ENCODE measurements around the gene IQCF6. TPM values are rescaled to one million over a fixed set of nuclear protein-coding genes. Genes with fewer than 3 reads are reported as not detected.
"Not testable (repeated sequence)": the region's sequence is repeated elsewhere in the genome, so short reads cannot be mapped to it uniquely, and the experiment has no call there.

Gene IQCF6
- total RNA-seq, 2 donors from 2014 or later: not detected

DNA sequence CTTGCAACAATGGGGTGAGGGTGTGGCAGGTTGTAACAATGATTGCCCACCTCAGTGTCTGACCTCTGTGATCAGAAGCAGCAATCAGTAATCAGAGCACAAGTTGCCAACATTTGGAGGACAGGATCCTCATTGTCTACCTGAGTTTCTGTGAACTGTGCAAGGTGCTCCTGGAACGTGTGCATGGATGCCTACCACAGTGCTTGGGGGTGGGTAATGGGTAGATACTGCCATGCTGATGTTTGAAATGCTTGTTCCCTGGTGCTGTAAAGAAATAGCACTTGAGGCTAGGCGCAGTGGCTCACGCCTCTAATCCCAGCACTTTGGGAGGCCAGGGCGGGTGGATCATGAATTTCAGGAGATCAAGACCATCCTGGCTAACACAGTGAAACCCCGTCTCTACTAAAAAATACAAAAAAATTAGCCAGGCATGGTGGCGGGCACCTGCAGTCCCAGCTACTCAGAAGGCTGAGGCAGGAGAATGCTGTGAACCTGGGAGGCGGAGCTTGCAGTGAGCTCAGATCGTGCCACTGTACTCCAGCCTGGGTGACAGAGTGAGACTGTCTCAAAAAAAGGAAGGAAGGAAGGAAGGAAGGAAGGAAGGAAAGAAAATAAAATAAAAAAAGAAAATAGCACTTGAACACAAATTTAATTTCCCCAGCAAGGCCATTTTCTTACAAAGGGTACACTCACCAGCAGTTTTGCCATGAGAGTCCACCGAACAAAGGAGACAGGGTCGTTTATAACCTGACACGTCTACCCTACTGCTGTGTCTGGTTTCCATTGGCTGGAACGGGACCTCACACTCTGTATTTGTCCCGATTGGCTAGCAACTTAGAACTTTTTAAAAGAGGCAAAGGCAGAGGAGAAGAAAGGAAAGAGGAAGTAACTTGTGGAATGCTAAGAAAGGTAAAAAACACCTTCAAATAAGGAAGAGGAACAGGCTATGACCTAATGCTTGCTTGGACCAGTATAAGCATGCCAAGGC, 25.0 kb downstream of the IQCF6 start:
- H3K4me1 ChIP-seq (replicated peaks); H3K27me3 ChIP-seq (replicated peaks; ENCODE audit: insufficient read depth); intact Hi-C loops (cut with DNase I); H3K36me3 ChIP-seq; H3K9me3 ChIP-seq; DNase-seq (ENCODE audit: low spot score): not testable (repeated sequence)
- Histone ChIP-seq H3K4me3 (peak overlapping the region in 1 of 2 donors; percentile 12), H3K27ac (peak overlapping the region in 1 of 2 donors; percentile 42)
- WGBS: 56% methylated on average over 13 of the region's 13 CpGs
- peak; percentile 13 for TF ChIP-seq POLR2AphosphoS5 (IDR thresholded peaks at IDR 0.05)

GRCh38 chr3:51751287-51751686, 27.8 kb downstream of the IQCF6 start:
- TF ChIP-seq POLR2AphosphoS5 (IDR thresholded peaks at IDR 0.05): no peak
- no peak for TF ChIP-seq POLR2A (IDR thresholded peaks at IDR 0.05)
- TF ChIP-seq CTCF (IDR thresholded peaks at IDR 0.05): no peak
- WGBS: 90% methylated on average over 2 of the region's 2 CpGs
- intact Hi-C loops (cut with DNase I): no loop called here
- Histone ChIP-seq H3K27me3 (replicated peaks; ENCODE audit: insufficient read depth) (no peaks in the 10 kb centered on the region), H3K4me1 (replicated peaks) (no peaks in the 10 kb centered on the region), H3K9me3 (no peaks in the 10 kb centered on the region), H3K36me3 (no peaks in the 10 kb centered on the region), H3K27ac (no peak overlapping the region), H3K4me3 (no peak overlapping the region)
- DNase-seq (ENCODE audit: low spot score): no peak

- DNase-seq (ENCODE audit: low spot score): no peak
- TF ChIP-seq CTCF (IDR thresholded peaks at IDR 0.05) (no peak), POLR2A (IDR thresholded peaks at IDR 0.05) (no peak), POLR2AphosphoS5 (IDR thresholded peaks at IDR 0.05) (no peak)
- Histone ChIP-seq H3K9me3 (no peaks in the 10 kb centered on the region), H3K27me3 (replicated peaks; ENCODE audit: insufficient read depth) (no peaks in the 10 kb centered on the region), H3K36me3 (no peaks in the 10 kb centered on the region), H3K4me3 (no peak overlapping the region), H3K27ac (no peak overlapping the region), H3K4me1 (replicated peaks) (no peaks in the 10 kb centered on the region)
- intact Hi-C loops (cut with DNase I): no loop called here
- WGBS: 100% methylated on average over 1 of the region's 1 CpG
Observed at GRCh38 chr3:51750878-51751277, 28.2 kb downstream of the IQCF6 start.

- DNase-seq (ENCODE audit: low spot score): no peak
- H3K9me3 ChIP-seq: no peaks in the 10 kb centered on the region
- no peaks in the 10 kb centered on the region for H3K27me3 ChIP-seq (replicated peaks; ENCODE audit: insufficient read depth)
- no peak overlapping the region for H3K27ac ChIP-seq
- no peaks in the 10 kb centered on the region for H3K4me1 ChIP-seq (replicated peaks)
- no peak overlapping the region for H3K4me3 ChIP-seq
- intact Hi-C loops (cut with DNase I): no loop called here
- TF ChIP-seq CTCF (IDR thresholded peaks at IDR 0.05) (no peak), POLR2AphosphoS5 (IDR thresholded peaks at IDR 0.05) (no peak), POLR2A (IDR thresholded peaks at IDR 0.05) (no peak)
- WGBS: 39% methylated on average over 1 of the region's 1 CpG
- H3K36me3 ChIP-seq: no peaks in the 10 kb centered on the region
Observed at GRCh38 chr3:51748327-51748726, 30.7 kb downstream of the IQCF6 start.

- H3K4me3 ChIP-seq: no peak overlapping the region
- no peak for TF ChIP-seq POLR2AphosphoS5 (IDR thresholded peaks at IDR 0.05)
Observed at GRCh38 chr3:51747840-51748239, 31.2 kb downstream of the IQCF6 start.

GRCh38 chr3:51742978-51743377, 36.1 kb downstream of the IQCF6 start:
- 52% methylated on average over 4 of the region's 4 CpGs for WGBS
- intact Hi-C loops (cut with DNase I): not testable (repeated sequence)

More at GRCh38 chr3:51747840-51748239, 31.2 kb downstream of the IQCF6 start:
- H3K9me3 ChIP-seq: no peaks in the 10 kb centered on the region
- H3K36me3 ChIP-seq: no peaks in the 10 kb centered on the region
- intact Hi-C loops (cut with DNase I): no loop called here
- DNase-seq (ENCODE audit: low spot score): no peak
- no peaks in the 10 kb centered on the region for H3K27me3 ChIP-seq (replicated peaks; ENCODE audit: insufficient read depth)
- H3K4me1 ChIP-seq (replicated peaks): no peaks in the 10 kb centered on the region
- H3K27ac ChIP-seq: no peak overlapping the region

DNA sequence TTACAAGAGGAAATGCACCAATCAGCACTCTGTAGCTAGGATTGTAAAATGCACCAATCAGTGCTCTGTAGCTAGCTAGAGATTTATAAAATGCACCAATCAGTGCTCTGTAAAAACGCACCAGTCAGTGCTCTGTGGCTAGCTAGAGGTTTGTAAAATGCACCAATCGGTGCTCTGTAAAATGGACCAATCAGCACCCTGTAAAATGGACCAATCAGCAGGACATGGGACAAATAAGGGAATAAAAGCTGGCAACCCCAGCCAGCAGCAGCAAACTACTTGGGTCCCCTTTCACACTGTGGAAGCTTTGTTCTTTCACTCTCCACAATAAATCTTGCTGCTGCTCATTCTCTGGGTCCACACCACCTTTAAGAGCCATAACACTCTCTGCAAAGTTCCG, 36.7 kb downstream of the IQCF6 start:
- 87% methylated on average over 3 of the region's 3 CpGs for WGBS
- H3K27me3 ChIP-seq (replicated peaks; ENCODE audit: insufficient read depth); H3K36me3 ChIP-seq; H3K4me1 ChIP-seq (replicated peaks); intact Hi-C loops (cut with DNase I); H3K27ac ChIP-seq; H3K9me3 ChIP-seq; H3K4me3 ChIP-seq; DNase-seq (ENCODE audit: low spot score): not testable (repeated sequence)

More at GRCh38 chr3:51742978-51743377, 36.1 kb downstream of the IQCF6 start:
- not testable (repeated sequence) for H3K4me3 ChIP-seq; H3K36me3 ChIP-seq; H3K27me3 ChIP-seq (replicated peaks; ENCODE audit: insufficient read depth); H3K9me3 ChIP-seq; DNase-seq (ENCODE audit: low spot score); H3K27ac ChIP-seq; H3K4me1 ChIP-seq (replicated peaks)

All from prostate gland (tissue), 2 donors.